ENCODE data around the gene ZP2.

GRCh38 chr16:21211486-21211885 is at the start of gene ZP2:
- TF ChIP-seq KLF17 (tag by site-specific recombination; IDR thresholded peaks at IDR 0.05) (no peak), ZNF2 (tag by site-specific recombination; IDR thresholded peaks at IDR 0.05) (no peak), REPIN1 (tag by site-specific recombination; IDR thresholded peaks at IDR 0.05; ENCODE audit: low read depth) (no peak), ZNF221 (tag by site-specific recombination; IDR thresholded peaks at IDR 0.05; ENCODE audit: borderline replicate concordance) (no peak), ZNF174 (tag by site-specific recombination; IDR thresholded peaks at IDR 0.05) (no peak), ZNF354C (tag by site-specific recombination; IDR thresholded peaks at IDR 0.05; ENCODE audit: borderline replicate concordance, low read depth) (no peak), ZNF549 (tag by site-specific recombination; IDR thresholded peaks at IDR 0.05) (no peak), CTCF (tag by site-specific recombination; IDR thresholded peaks at IDR 0.05) (no peak), GFI1B (tag by site-specific recombination; IDR thresholded peaks at IDR 0.05) (no peak), ZNF274 (IDR thresholded peaks at IDR 0.05; ENCODE audit: low read length) (no peak), ZNF274 (tag by site-specific recombination; IDR thresholded peaks at IDR 0.05; ENCODE audit: borderline replicate concordance) (no peak), ZBTB44 (tag by site-specific recombination; IDR thresholded peaks at IDR 0.05) (no peak), ZNF248 (tag by site-specific recombination; IDR thresholded peaks at IDR 0.05) (no peak), TCF7L2 (IDR thresholded peaks at IDR 0.05; ENCODE audit: borderline replicate concordance, low read depth, low read length) (no peak), ZNF449 (tag by site-specific recombination; IDR thresholded peaks at IDR 0.05) (no peak)

All from HEK293 (cell line).